RWPE1 (cell line): ENCODE results near the gene ANKRD28.

Experiments
- CTCF ChIA-PET: fragments of 350-600 bp; sonication (Branson Sonifier 250); formaldehyde crosslinking; extraction: SDS; loops from one replicate; lab custom pipeline; 2021; lab: Yijun Ruan, JAX
- POLR2A ChIA-PET: fragments of 400-600 bp; formaldehyde crosslinking; extraction: SDS; loops from one replicate; lab custom pipeline; 2020; ENCODE audit warnings: antibody characterized with exemption; ENCODE audit not compliant: low non-redundant PET; lab: Yijun Ruan, JAX
- DNase-seq: peaks from one replicate; pipeline ENCODE4 v3.0.0; 2012; ENCODE audit warnings: low spot score
- H3K27ac ChIP-seq: fragments of 450-650 bp; 2 replicates; pipeline ENCODE4 v1.5.1; 2017
- TF ChIP-seq, protein P1 (sequence below): fragments of 450-650 bp; conservative IDR thresholded peaks from 2 replicates; pipeline ENCODE4 v1.5.1; 2017; ENCODE audit warnings: low read depth, mild to moderate bottlenecking

The ANKRD28 gene

DNA sequence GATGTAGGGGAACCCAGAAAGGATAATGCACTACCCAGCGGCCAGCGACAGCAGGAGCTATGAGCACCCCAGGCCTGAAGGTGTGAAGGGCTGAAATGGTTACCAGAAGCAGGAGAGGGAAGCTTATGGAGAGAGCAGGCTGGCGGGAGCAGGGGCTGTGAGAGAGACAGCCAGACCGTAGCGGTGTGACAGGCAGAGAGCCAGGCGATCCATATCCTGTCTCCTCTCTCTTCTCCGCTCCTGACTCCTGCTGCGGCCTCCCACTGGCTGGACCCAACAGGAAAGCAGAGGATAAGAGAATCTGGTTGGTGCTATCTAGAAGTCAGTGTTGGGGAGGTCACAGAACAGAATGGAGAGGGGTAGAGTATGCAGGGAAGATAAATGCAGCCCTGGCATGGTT is 146.4 kb downstream of the ANKRD28 start:
- TF ChIP-seq, protein P1, sequence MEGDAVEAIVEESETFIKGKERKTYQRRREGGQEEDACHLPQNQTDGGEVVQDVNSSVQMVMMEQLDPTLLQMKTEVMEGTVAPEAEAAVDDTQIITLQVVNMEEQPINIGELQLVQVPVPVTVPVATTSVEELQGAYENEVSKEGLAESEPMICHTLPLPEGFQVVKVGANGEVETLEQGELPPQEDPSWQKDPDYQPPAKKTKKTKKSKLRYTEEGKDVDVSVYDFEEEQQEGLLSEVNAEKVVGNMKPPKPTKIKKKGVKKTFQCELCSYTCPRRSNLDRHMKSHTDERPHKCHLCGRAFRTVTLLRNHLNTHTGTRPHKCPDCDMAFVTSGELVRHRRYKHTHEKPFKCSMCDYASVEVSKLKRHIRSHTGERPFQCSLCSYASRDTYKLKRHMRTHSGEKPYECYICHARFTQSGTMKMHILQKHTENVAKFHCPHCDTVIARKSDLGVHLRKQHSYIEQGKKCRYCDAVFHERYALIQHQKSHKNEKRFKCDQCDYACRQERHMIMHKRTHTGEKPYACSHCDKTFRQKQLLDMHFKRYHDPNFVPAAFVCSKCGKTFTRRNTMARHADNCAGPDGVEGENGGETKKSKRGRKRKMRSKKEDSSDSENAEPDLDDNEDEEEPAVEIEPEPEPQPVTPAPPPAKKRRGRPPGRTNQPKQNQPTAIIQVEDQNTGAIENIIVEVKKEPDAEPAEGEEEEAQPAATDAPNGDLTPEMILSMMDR, result no peak
- ChIA-PET POLR2A (no interaction called here), CTCF (no interaction called here)
- no peak for DNase-seq
- H3K27ac ChIP-seq, result no peak overlapping the region

GRCh38 chr3:15649858-15650257 is 147.9 kb downstream of the ANKRD28 start:
- CTCF ChIA-PET, result no interaction called here
- no peak overlapping the region for H3K27ac ChIP-seq
- no peak for DNase-seq
- POLR2A ChIA-PET, result no interaction called here
- TF ChIP-seq, protein P1, result no peak

DNA sequence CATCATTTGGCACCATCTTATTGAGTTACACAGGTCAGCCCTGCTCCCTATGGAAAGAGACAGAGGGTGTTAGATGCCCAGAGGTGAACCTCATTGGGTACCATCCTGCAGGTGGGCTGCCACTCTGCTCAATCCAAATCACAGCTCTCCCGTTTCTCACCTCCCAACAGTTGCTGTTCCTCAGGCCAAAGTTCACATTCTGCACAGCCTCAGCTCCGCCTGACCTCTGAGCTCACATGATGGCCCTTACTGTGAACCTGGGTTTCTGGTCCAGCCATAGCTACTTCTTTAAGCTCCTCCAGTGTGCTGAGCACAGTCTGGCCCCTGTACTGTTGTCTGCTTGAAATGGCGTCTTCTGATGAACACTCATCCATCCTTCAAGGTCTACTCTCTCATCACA is 148.4 kb downstream of the ANKRD28 start:
- TF ChIP-seq, protein P1, result no peak
- CTCF ChIA-PET, result no interaction called here
- POLR2A ChIA-PET, result no interaction called here
- DNase-seq, result no peak
- peak overlapping the region; percentile 48 for H3K27ac ChIP-seq

DNA sequence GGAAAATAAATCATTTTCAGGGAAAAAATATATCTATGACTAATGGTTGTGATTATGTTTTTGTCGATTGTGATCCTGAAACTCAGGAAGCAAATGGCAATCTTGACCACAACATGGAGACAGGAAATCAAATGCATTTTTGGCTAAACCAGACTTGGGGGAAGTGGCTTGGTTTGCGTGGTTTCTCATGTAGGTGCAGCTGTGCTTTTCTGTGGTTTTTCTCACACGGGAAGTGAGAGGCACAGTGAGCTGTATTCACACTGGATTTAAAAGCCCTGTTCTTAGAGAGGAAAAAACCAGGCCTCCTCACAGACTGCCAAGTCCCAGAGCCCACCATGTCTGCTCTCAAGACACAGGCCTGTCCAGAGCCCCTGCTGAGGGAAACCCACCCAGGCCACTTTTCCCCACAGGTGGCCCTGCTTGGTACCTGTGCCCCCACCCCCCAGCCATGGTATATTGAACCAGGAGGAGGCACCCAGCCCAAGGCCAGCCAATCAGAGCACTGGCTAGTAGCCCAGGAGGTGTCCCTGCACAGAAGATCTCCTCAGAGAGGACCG is 150.1 kb downstream of the ANKRD28 start:
- no peak for DNase-seq
- ChIA-PET CTCF (no interaction called here), POLR2A (no interaction called here)
- peak overlapping the region; percentile 98 for H3K27ac ChIP-seq
- TF ChIP-seq, protein P1, result no peak

- TF ChIP-seq, protein P1, result no peak
- DNase-seq, result peak; percentile 84
- POLR2A ChIA-PET, result no interaction called here
- CTCF ChIA-PET, result no interaction called here
- peak overlapping the region; percentile 98 for H3K27ac ChIP-seq
These were observed 150.8 kb downstream of the ANKRD28 start for GRCh38 chr3:15646851-15647511.

GRCh38 chr3:15645740-15646501 is 151.9 kb downstream of the ANKRD28 start:
- POLR2A ChIA-PET, result no interaction called here
- TF ChIP-seq, protein P1, result no peak
- H3K27ac ChIP-seq, result peak overlapping the region; percentile 98

More at GRCh38 chr3:15645740-15646501, 151.9 kb downstream of the ANKRD28 start:
- CTCF ChIA-PET, result interaction anchor here (0.5 to 0.6 kb wide), 2 partner anchors 18 to 426 kb away, joined by 3 read pairs; no protein-coding TSS in a partner anchor
- DNase-seq, result peak; percentile 86
